A549 (cell line): ENCODE data around the gene SPAG9. TPM values are rescaled to one million over a fixed set of nuclear protein-coding genes. Genes with fewer than 3 reads are reported as not detected.
A peak's percentile ranks its signal among the peaks of the same experiment; 100 is the strongest.

Source experiments
- ATAC-seq, 2 experiments: fragments of 200-7000 bp in 1 of 2; fragments of >200 bp in 1 of 2; cut with Nextera tagmentation in 1 of 2; cut with Tn5 transposase in 1 of 2; 3 replicates each; pipeline versions ENCODE4 v1.8.0 to v1.9.1; 2018 to 2020; ENCODE audit warnings: mild to moderate bottlenecking in 1 of 2, moderate library complexity in 1 of 2
- CTCF ChIA-PET: fragments of 300-600 bp; sonication (Branson Sonifier 250); formaldehyde crosslinking; extraction: SDS; loops from one replicate; lab custom pipeline; 2021; ENCODE audit warnings: antibody characterized with exemption, inconsistent platforms; lab: Yijun Ruan, JAX
- POLR2A ChIA-PET: fragments of 350-600 bp; formaldehyde crosslinking; extraction: SDS; loops from one replicate; lab custom pipeline; 2021; ENCODE audit warnings: antibody characterized with exemption, inconsistent platforms; lab: Yijun Ruan, JAX
- DNase-seq, 2 experiments: peaks; one replicate each; pipeline versions ENCODE4 v3.0.0 to v3.0.0-alpha.2; 2011 to 2016; ENCODE audit warnings: low read depth in 1 of 2, low spot score in 1 of 2
- FAIRE-seq: peaks from 2 replicates; lab custom pipeline; 2011; peaks lifted over from hg19 to GRCh38; lab: Jason Lieb, UNC
- H3K27ac ChIP-seq, 2 experiments: fragments of >200 bp; sonication (Bioruptor Twin); formaldehyde crosslinking; 3 replicates each; pipeline ENCODE4 v1.5.1; 2016 to 2017
- H3K4me1 ChIP-seq: fragments of >200 bp; sonication (Bioruptor Twin); formaldehyde crosslinking; 3 replicates; pipeline ENCODE4 v1.6.1; 2016
- H3K4me2 ChIP-seq: fragments of >200 bp; sonication (Bioruptor Twin); formaldehyde crosslinking; 3 replicates; pipeline ENCODE4 v1.6.1; 2016
- H3K4me3 ChIP-seq: fragments of >200 bp; sonication (Bioruptor Twin); formaldehyde crosslinking; 3 replicates; pipeline ENCODE4 v1.5.1; 2016
- H3K9me3 ChIP-seq: fragments of >200 bp; sonication (Bioruptor Twin); formaldehyde crosslinking; 3 replicates; pipeline ENCODE4 v1.6.1; 2016
- CHD4 ChIP-seq: fragments of 200-600 bp; sonication (generic); IDR thresholded peaks from 2 replicates; pipeline ENCODE4 v1.6.1; 2016; ENCODE audit warnings: antibody characterized with exemption, mild to moderate bottlenecking, borderline replicate concordance
- CTCF ChIP-seq: fragments of >200 bp; sonication (Bioruptor Twin); formaldehyde crosslinking; IDR thresholded peaks from 3 replicates; pipeline ENCODE4 v1.5.1; 2016
- E2F6 ChIP-seq: IDR thresholded peaks from 2 replicates; pipeline ENCODE4 v1.6.1; 2012; ENCODE audit warnings: low read depth, borderline replicate concordance
- EHMT2 ChIP-seq: fragments of 200-600 bp; sonication (generic); IDR thresholded peaks from 2 replicates; pipeline ENCODE4 v1.6.1; 2016; ENCODE audit warnings: antibody characterized with exemption, low read depth, mild to moderate bottlenecking, moderate library complexity
- FOSL2 ChIP-seq, 2 experiments: fragments of 450-650 bp in 1 of 2; fragments of >200 bp in 1 of 2; sonication (Bioruptor Twin) in 1 of 2; formaldehyde crosslinking; IDR thresholded peaks; 2 replicates each; pipeline versions ENCODE4 v1.5.0 to v1.6.1; 2016 to 2020; ENCODE audit warnings: mild to moderate bottlenecking in 1 of 2, moderate library complexity in 1 of 2
- FOXS1 ChIP-seq: fragments of 250-450 bp; sonication (Bioruptor Pico); IDR thresholded peaks from 2 replicates; pipeline ENCODE4 v1.5.0; 2020; ENCODE audit warnings: mild to moderate bottlenecking, moderate library complexity
- HEYL ChIP-seq: fragments of 250-450 bp; sonication (Bioruptor Pico); IDR thresholded peaks from 2 replicates; pipeline ENCODE4 v1.8.0; 2021; ENCODE audit warnings: mild to moderate bottlenecking, moderate library complexity
- KDM5A ChIP-seq: fragments of 200-600 bp; sonication (generic); IDR thresholded peaks from 2 replicates; pipeline ENCODE4 v1.6.1; 2016; ENCODE audit warnings: antibody characterized with exemption, mild to moderate bottlenecking
- NR3C1 ChIP-seq: fragments of >200 bp; sonication (Bioruptor Twin); formaldehyde crosslinking; IDR thresholded peaks from 3 replicates; pipeline ENCODE4 v1.6.1; 2017
- PHF8 ChIP-seq: fragments of 200-600 bp; sonication (generic); IDR thresholded peaks from 2 replicates; pipeline ENCODE4 v1.6.1; 2016; ENCODE audit warnings: low read depth, mild to moderate bottlenecking, antibody characterized with exemption, moderate library complexity, borderline replicate concordance
- POLR2A ChIP-seq: IDR thresholded peaks from 2 replicates; pipeline ENCODE4 v1.6.1; 2012; ENCODE audit warnings: mild to moderate bottlenecking, low read length
- RARB ChIP-seq: fragments of 250-450 bp; sonication (Bioruptor Pico); IDR thresholded peaks from 2 replicates; pipeline ENCODE4 v1.8.0; 2021; ENCODE audit warnings: mild to moderate bottlenecking, moderate library complexity
- TP53 ChIP-seq: fragments of 250-450 bp; sonication (Bioruptor Pico); IDR thresholded peaks from 2 replicates; pipeline ENCODE4 v1.5.0; 2021; ENCODE audit warnings: mild to moderate bottlenecking, moderate library complexity
- WGBS: methylation state at CpG from one replicate; pipeline ENCODE4 v1.1.6; 2017; ENCODE audit errors: missing lambda C conversion rate; 5-methylcytosine and 5-hydroxymethylcytosine counted together
- polyA plus RNA-seq, 4 experiments: library from polyadenylated mRNA; depleted of rRNA in 3 of 4; stranded (reverse); fragments of >200 nt; fragmentation: RNase III in 1 of 4; extraction: RNeasy Plus Mini Kit Qiagen cat#74134 plus additional on column Dnase treatment in 1 of 4; gene quantifications; 2 replicates in 3 of 4; 3 replicates in 1 of 4; pipeline ENCODE4 v1.2.3, GENCODE V29; 2011 to 2017
- TF ChIP-seq, protein P1 (sequence below): fragments of >200 bp; sonication (Bioruptor Twin); formaldehyde crosslinking; IDR thresholded peaks from 2 replicates; pipeline ENCODE4 v1.6.1; 2016
- TF ChIP-seq, protein P2 (sequence below): fragments of 450-650 bp; IDR thresholded peaks from 2 replicates; pipeline ENCODE4 v1.6.1; 2014; ENCODE audit warnings: antibody characterized with exemption
- TF ChIP-seq, protein P3 (sequence below): fragments of 250-450 bp; sonication (Bioruptor Pico); IDR thresholded peaks from 2 replicates; pipeline ENCODE4 v1.5.0; 2021; ENCODE audit warnings: mild to moderate bottlenecking, moderate library complexity, borderline replicate concordance
- TF ChIP-seq, protein P4 (sequence below): fragments of 200-600 bp; sonication (generic); IDR thresholded peaks from 2 replicates; pipeline ENCODE4 v1.6.1; 2016; ENCODE audit warnings: antibody characterized with exemption, mild to moderate bottlenecking, moderate library complexity

Gene SPAG9
- polyA plus RNA-seq, 2 of the 4 experiments (the other 2 are of a cell fraction): 69.0 to 71.1 TPM

GRCh38 chr17:51121620-51122472 lies 1.2 kb upstream of the SPAG9 start (continued):
- TF ChIP-seq CTCF (no peak), KDM5A (no peak), RARB (CRISPR knock-in tag) (peak; percentile 54), FOXS1 (CRISPR knock-in tag) (0 out of 2 replicates have a peak, but pooled peaks have one; percentile 9), NR3C1 (no peak), POLR2A (peak; percentile 64; the same call in 1 of the 2 replicates), CHD4 (no peak), E2F6 (peak; percentile 78; the same call in 1 of the 2 replicates), FOSL2 (IDR thresholded peaks at IDR 0.05) (peak; percentile 61), FOSL2 (CRISPR knock-in tag; IDR thresholded peaks at IDR 0.05) (peak; percentile 97), TP53 (peak; percentile 84; the same call in 1 of the 2 replicates), EHMT2 (no peak)
- TF ChIP-seq, protein P1, sequence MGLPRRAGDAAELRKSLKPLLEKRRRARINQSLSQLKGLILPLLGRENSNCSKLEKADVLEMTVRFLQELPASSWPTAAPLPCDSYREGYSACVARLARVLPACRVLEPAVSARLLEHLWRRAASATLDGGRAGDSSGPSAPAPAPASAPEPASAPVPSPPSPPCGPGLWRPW: no peak
- TF ChIP-seq, protein P2, sequence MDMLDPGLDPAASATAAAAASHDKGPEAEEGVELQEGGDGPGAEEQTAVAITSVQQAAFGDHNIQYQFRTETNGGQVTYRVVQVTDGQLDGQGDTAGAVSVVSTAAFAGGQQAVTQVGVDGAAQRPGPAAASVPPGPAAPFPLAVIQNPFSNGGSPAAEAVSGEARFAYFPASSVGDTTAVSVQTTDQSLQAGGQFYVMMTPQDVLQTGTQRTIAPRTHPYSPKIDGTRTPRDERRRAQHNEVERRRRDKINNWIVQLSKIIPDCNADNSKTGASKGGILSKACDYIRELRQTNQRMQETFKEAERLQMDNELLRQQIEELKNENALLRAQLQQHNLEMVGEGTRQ: peak; percentile 99
- TF ChIP-seq, protein P3, sequence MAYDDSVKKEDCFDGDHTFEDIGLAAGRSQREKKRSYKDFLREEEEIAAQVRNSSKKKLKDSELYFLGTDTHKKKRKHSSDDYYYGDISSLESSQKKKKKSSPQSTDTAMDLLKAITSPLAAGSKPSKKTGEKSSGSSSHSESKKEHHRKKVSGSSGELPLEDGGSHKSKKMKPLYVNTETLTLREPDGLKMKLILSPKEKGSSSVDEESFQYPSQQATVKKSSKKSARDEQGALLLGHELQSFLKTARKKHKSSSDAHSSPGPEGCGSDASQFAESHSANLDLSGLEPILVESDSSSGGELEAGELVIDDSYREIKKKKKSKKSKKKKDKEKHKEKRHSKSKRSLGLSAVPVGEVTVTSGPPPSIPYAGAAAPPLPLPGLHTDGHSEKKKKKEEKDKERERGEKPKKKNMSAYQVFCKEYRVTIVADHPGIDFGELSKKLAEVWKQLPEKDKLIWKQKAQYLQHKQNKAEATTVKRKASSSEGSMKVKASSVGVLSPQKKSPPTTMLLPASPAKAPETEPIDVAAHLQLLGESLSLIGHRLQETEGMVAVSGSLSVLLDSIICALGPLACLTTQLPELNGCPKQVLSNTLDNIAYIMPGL (CRISPR knock-in tag): no peak; the same call in 1 of the 2 replicates
- TF ChIP-seq, all 56 proteins: peak for 25

DNA sequence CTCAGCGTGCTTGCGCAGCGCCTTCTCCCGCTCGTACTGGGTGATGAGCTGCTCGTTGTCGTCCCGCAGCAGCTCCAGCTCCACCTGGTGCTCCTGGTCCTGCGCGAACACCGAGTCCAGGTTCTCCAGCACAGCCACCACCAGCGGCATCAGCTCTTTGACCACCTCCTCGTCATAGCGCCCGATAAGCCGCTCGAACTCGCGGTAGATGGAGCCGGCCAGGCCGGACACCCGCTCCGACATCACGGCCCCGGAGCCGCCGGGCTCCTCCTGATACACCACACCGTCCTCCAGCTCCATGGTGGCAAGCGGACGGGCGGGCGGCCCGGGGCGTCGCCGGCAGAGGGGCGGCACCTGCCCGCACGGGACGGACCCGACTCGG lies 320 bp downstream of the SPAG9 start:
- ChIA-PET POLR2A (interaction anchor here (0.6 to 4.2 kb wide), 17 partner anchors 11 to 254 kb away, joined by 3 to 41 read pairs (median 5); partner anchors contain the start of genes MBTD1, NME1, NME2 and TOB1), CTCF (interaction anchor here (0.7 to 12.1 kb wide), 9 partner anchors 11 to 415 kb away, joined by 3 to 119 read pairs (median 5); partner anchors contain the start of gene NME1)
- H3K4me1 ChIP-seq: peaks cover 40% of the 10 kb centered on the region
- peak; percentile 32 to 45 for ATAC-seq
- peak; percentile 55 to 56 for DNase-seq
- H3K4me2 ChIP-seq: peak overlapping the region; percentile 80
- peak overlapping the region; percentile 77 for H3K4me3 ChIP-seq
- no peak for FAIRE-seq
- H3K9me3 ChIP-seq: no peaks in the 10 kb centered on the region
- 3% methylated on average over 20 of the region's 42 CpGs for WGBS
- TF ChIP-seq, protein P4, sequence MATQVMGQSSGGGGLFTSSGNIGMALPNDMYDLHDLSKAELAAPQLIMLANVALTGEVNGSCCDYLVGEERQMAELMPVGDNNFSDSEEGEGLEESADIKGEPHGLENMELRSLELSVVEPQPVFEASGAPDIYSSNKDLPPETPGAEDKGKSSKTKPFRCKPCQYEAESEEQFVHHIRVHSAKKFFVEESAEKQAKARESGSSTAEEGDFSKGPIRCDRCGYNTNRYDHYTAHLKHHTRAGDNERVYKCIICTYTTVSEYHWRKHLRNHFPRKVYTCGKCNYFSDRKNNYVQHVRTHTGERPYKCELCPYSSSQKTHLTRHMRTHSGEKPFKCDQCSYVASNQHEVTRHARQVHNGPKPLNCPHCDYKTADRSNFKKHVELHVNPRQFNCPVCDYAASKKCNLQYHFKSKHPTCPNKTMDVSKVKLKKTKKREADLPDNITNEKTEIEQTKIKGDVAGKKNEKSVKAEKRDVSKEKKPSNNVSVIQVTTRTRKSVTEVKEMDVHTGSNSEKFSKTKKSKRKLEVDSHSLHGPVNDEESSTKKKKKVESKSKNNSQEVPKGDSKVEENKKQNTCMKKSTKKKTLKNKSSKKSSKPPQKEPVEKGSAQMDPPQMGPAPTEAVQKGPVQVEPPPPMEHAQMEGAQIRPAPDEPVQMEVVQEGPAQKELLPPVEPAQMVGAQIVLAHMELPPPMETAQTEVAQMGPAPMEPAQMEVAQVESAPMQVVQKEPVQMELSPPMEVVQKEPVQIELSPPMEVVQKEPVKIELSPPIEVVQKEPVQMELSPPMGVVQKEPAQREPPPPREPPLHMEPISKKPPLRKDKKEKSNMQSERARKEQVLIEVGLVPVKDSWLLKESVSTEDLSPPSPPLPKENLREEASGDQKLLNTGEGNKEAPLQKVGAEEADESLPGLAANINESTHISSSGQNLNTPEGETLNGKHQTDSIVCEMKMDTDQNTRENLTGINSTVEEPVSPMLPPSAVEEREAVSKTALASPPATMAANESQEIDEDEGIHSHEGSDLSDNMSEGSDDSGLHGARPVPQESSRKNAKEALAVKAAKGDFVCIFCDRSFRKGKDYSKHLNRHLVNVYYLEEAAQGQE: no peak
- TF ChIP-seq HEYL (CRISPR knock-in tag) (no peak), PHF8 (peak; percentile 94)
- peak overlapping the region; percentile 90 to 91 for H3K27ac ChIP-seq
